NCI-H226 (cell line): ENCODE measurements around the gene MYO6.

Experiments used
- DNase-seq: peaks from one replicate; pipeline ENCODE4 v3.0.0-alpha.2; 2015

Gene MYO6

GRCh38 chr6:75830959-75831885 is 82.2 kb downstream of the MYO6 start:
- peak; percentile 63 for DNase-seq

- no peak for DNase-seq
Measured at GRCh38 chr6:75834447-75834846, 85.4 kb downstream of the MYO6 start.

- no peak for DNase-seq
Measured at GRCh38 chr6:75842191-75842590, 93.2 kb downstream of the MYO6 start.

- DNase-seq: no peak
Measured at GRCh38 chr6:75842732-75843131, 93.7 kb downstream of the MYO6 start.

GRCh38 chr6:75843396-75843795 is 94.4 kb downstream of the MYO6 start:
- DNase-seq: no peak

GRCh38 chr6:75848274-75848673 is 99.2 kb downstream of the MYO6 start:
- no peak for DNase-seq

GRCh38 chr6:75849329-75850025 is 100.4 kb downstream of the MYO6 start:
- DNase-seq: no peak

- peak; percentile 58 for DNase-seq
Measured at GRCh38 chr6:75850026-75850833, 101.2 kb downstream of the MYO6 start.

GRCh38 chr6:75852721-75853120 is 103.7 kb downstream of the MYO6 start:
- no peak for DNase-seq

GRCh38 chr6:75853806-75854205 is 104.8 kb downstream of the MYO6 start:
- no peak for DNase-seq

GRCh38 chr6:75855052-75855451 is 106.0 kb downstream of the MYO6 start:
- peak; percentile 27 for DNase-seq

- no peak for DNase-seq
Measured at GRCh38 chr6:75856902-75857301, 107.9 kb downstream of the MYO6 start.

- DNase-seq: no peak
Measured at GRCh38 chr6:75863001-75863400, 114.0 kb downstream of the MYO6 start.

GRCh38 chr6:75863784-75864183 is 114.7 kb downstream of the MYO6 start:
- no peak for DNase-seq

GRCh38 chr6:75864446-75864845 is 115.4 kb downstream of the MYO6 start:
- no peak for DNase-seq

GRCh38 chr6:75870389-75870788 is 121.3 kb downstream of the MYO6 start:
- DNase-seq: no peak

GRCh38 chr6:75874224-75874623 is 125.2 kb downstream of the MYO6 start:
- DNase-seq: no peak

- no peak for DNase-seq
Measured at GRCh38 chr6:75876152-75876551, 127.1 kb downstream of the MYO6 start.

GRCh38 chr6:75880305-75880704 is 131.3 kb downstream of the MYO6 start:
- DNase-seq: no peak

GRCh38 chr6:75882734-75883133 is 133.7 kb downstream of the MYO6 start:
- peak; percentile 43 for DNase-seq

GRCh38 chr6:75884822-75885221 is 135.8 kb downstream of the MYO6 start:
- DNase-seq: no peak

GRCh38 chr6:75892384-75892783 is 143.3 kb downstream of the MYO6 start:
- no peak for DNase-seq

GRCh38 chr6:75893058-75893775 is 144.2 kb downstream of the MYO6 start:
- peak; percentile 17 for DNase-seq
